PC-3 (cell line): ENCODE results near the gene GNAI1. TPM values are rescaled to one million over a fixed set of nuclear protein-coding genes. Genes with fewer than 3 reads are reported as not detected.

Experiments
- ATAC-seq: fragments of 200-7000 bp; cut with Tn5 transposase; 2 replicates; pipeline ENCODE4 v1.9.1; 2020; ENCODE audit warnings: mild to moderate bottlenecking, moderate library complexity
- BruUV-seq: library from RNA; stranded (reverse); fragments of 400-500 nt; replicated peaks from 2 replicates; lab custom pipeline; 2021; lab: Mats Ljungman, UMichigan
- CTCF ChIA-PET: fragments of 300-600 bp; sonication (Branson Sonifier 250); formaldehyde crosslinking; loops from one replicate; lab custom pipeline; 2022; ENCODE audit warnings: antibody characterized with exemption; lab: Charles Lee
- POLR2A ChIA-PET: fragments of 300-600 bp; sonication (Branson Sonifier 250); formaldehyde crosslinking; loops from one replicate; lab custom pipeline; 2022; ENCODE audit warnings: antibody characterized with exemption; ENCODE audit not compliant: unreplicated experiment; lab: Charles Lee
- DNase-seq: peaks from one replicate; pipeline ENCODE4 v3.0.0-alpha.2; 2015
- H2AFZ ChIP-seq: fragments of 300-600 bp; sonication (generic); 2 replicates; pipeline ENCODE4 v1.6.0; 2016; ENCODE audit warnings: antibody characterized with exemption, low read length
- H3F3A ChIP-seq: fragments of 300-600 bp; sonication (generic); one replicate; pipeline ENCODE4 v1.6.0; 2017; ENCODE audit warnings: antibody characterized with exemption, low read length, control low read depth, mild to moderate bottlenecking; ENCODE audit not compliant: unreplicated experiment
- H3K27ac ChIP-seq: fragments of 300-600 bp; sonication (generic); 2 replicates; pipeline ENCODE4 v1.5.1; 2016; ENCODE audit warnings: mild to moderate bottlenecking, low read length
- H3K27me3 ChIP-seq: fragments of 300-600 bp; sonication (generic); 2 replicates; pipeline ENCODE4 v1.6.1; 2016; ENCODE audit warnings: low read length, mixed read lengths
- H3K36me3 ChIP-seq: fragments of 300-600 bp; sonication (generic); 2 replicates; pipeline ENCODE4 v1.6.1; 2016; ENCODE audit warnings: low read depth, mixed run types, low read length, mixed read lengths
- H3K4me1 ChIP-seq: fragments of 300-600 bp; sonication (generic); 2 replicates; pipeline ENCODE4 v1.5.1; 2016; ENCODE audit warnings: low read length; ENCODE audit not compliant: insufficient read depth
- H3K4me2 ChIP-seq: fragments of 300-600 bp; sonication (generic); 2 replicates; pipeline ENCODE4 v1.6.0; 2016; ENCODE audit warnings: low read length
- H3K4me3 ChIP-seq: fragments of 300-600 bp; sonication (generic); 2 replicates; pipeline ENCODE4 v1.5.1; 2016; ENCODE audit warnings: mild to moderate bottlenecking, low read length, mixed read lengths
- H3K79me2 ChIP-seq: fragments of 300-600 bp; sonication (generic); 2 replicates; pipeline ENCODE4 v1.6.1; 2017; ENCODE audit warnings: low read length, mixed read lengths
- H3K9ac ChIP-seq: fragments of 300-600 bp; sonication (generic); 2 replicates; pipeline ENCODE4 v1.6.0; 2016; ENCODE audit warnings: mild to moderate bottlenecking, low read length
- H3K9me2 ChIP-seq: fragments of 300-600 bp; sonication (generic); replicated peaks from 2 replicates; pipeline ENCODE4 v1.6.1; 2016; ENCODE audit warnings: mixed run types, low read length, mixed read lengths
- H3K9me3 ChIP-seq: fragments of 300-600 bp; sonication (generic); 2 replicates; pipeline ENCODE4 v1.6.1; 2016; ENCODE audit warnings: low read length, mixed read lengths
- H4K20me1 ChIP-seq: fragments of 300-600 bp; sonication (generic); 2 replicates; pipeline ENCODE4 v1.6.1; 2016; ENCODE audit warnings: low read length, mixed read lengths
- CTCF ChIP-seq: fragments of 300-600 bp; sonication (generic); conservative IDR thresholded peaks from 2 replicates; pipeline ENCODE4 v1.5.1; 2017; ENCODE audit warnings: antibody characterized with exemption, low read depth, mild to moderate bottlenecking, low read length
- EZH2 ChIP-seq: fragments of 300-600 bp; sonication (generic); IDR thresholded peaks from one replicate; pipeline ENCODE4 v1.6.1; 2017; ENCODE audit warnings: antibody characterized with exemption, mild to moderate bottlenecking, low read length; ENCODE audit not compliant: unreplicated experiment
- EZH2phosphoT487 ChIP-seq: fragments of 300-600 bp; sonication (generic); IDR thresholded peaks from 2 replicates; pipeline ENCODE4 v1.6.1; 2018; ENCODE audit warnings: mild to moderate bottlenecking, antibody characterized with exemption, low read length, borderline replicate concordance
- intact Hi-C: fragments of 100-400 bp; cut with micrococcal nuclease; formaldehyde crosslinking; loops from 2 replicates; pipeline ENCODE4 v1.9.0; 2023
- total RNA-seq: library from RNA; depleted of rRNA; stranded (reverse); fragments of >200 nt; gene quantifications from 2 replicates; pipeline ENCODE4 v1.2.3, GENCODE V29; 2014

GNAI1 gene
- total RNA-seq, 1 experiment from 2014 or later, result 16.9 TPM

GRCh38 chr7:80243425-80243824, 108.8 kb downstream of the GNAI1 start:
- Histone ChIP-seq H3K4me3 (no peak overlapping the region), H3K27ac (no peak overlapping the region), H3F3A (no peaks in the 10 kb centered on the region), H3K4me2 (no peak overlapping the region), H3K4me1 (peaks cover 10% of the 10 kb centered on the region; the same call in 1 of the 2 replicates), H3K27me3 (no peaks in the 10 kb centered on the region), H4K20me1 (no peaks in the 10 kb centered on the region), H3K9me3 (no peaks in the 10 kb centered on the region), H3K9ac (no peak overlapping the region), H2AFZ (no peak overlapping the region), H3K9me2 (0 out of 2 replicates have a peak, but pooled peaks cover 4% of the 10 kb centered on the region), H3K36me3 (no peaks in the 10 kb centered on the region), H3K79me2 (no peaks in the 10 kb centered on the region)
- no TSS peak for BruUV-seq
- CTCF ChIA-PET, result interaction anchor here (0.6 kb wide), 1 partner anchor 187 kb away, joined by 3 read pairs; no protein-coding TSS in a partner anchor
- intact Hi-C loops, result no loop called here
- no peak for DNase-seq
- TF ChIP-seq EZH2 (no peak), CTCF (no peak), EZH2phosphoT487 (no peak)
- no peak for ATAC-seq
- POLR2A ChIA-PET, result no interaction called here

- ChIA-PET POLR2A (no interaction called here), CTCF (no interaction called here)
- no peaks in the 10 kb centered on the region for H3K79me2 ChIP-seq
- intact Hi-C loops, result no loop called here
- H3K27me3 ChIP-seq, result no peaks in the 10 kb centered on the region
- no peaks in the 10 kb centered on the region for H3F3A ChIP-seq
- H3K4me1 ChIP-seq, result peaks cover 10% of the 10 kb centered on the region; the same call in 1 of the 2 replicates
- H3K36me3 ChIP-seq, result no peaks in the 10 kb centered on the region
- H3K9me3 ChIP-seq, result no peaks in the 10 kb centered on the region
- no peak overlapping the region for H3K4me2 ChIP-seq
- H4K20me1 ChIP-seq, result no peaks in the 10 kb centered on the region
- no peak for TF ChIP-seq EZH2phosphoT487
- TF ChIP-seq CTCF, result no peak
- no peak for TF ChIP-seq EZH2
- ATAC-seq (no peak), DNase-seq (no peak)
- no TSS peak for BruUV-seq
- no peak overlapping the region for H3K4me3 ChIP-seq
- H2AFZ ChIP-seq, result no peak overlapping the region
- no peak overlapping the region for H3K9ac ChIP-seq
- H3K9me2 ChIP-seq, result 0 out of 2 replicates have a peak, but pooled peaks cover 4% of the 10 kb centered on the region
- no peak overlapping the region for H3K27ac ChIP-seq
Measured at GRCh38 chr7:80244206-80244916, 109.7 kb downstream of the GNAI1 start.

GRCh38 chr7:80247144-80247543, 112.5 kb downstream of the GNAI1 start:
- no TSS peak for BruUV-seq
- H3K4me1 ChIP-seq, result no peaks in the 10 kb centered on the region
- ATAC-seq (no peak), DNase-seq (no peak)
- no peaks in the 10 kb centered on the region for H3K27me3 ChIP-seq
- no peaks in the 10 kb centered on the region for H3F3A ChIP-seq
- 0 out of 2 replicates have a peak, but pooled peaks cover under 1% of the 10 kb centered on the region for H3K9me2 ChIP-seq
- ChIA-PET CTCF (no interaction called here), POLR2A (no interaction called here)
- H4K20me1 ChIP-seq, result no peaks in the 10 kb centered on the region
- TF ChIP-seq EZH2phosphoT487 (no peak), EZH2 (no peak), CTCF (no peak)
- H3K4me3 ChIP-seq, result no peak overlapping the region
- intact Hi-C loops, result no loop called here
- no peak overlapping the region for H3K27ac ChIP-seq
- H3K79me2 ChIP-seq, result no peaks in the 10 kb centered on the region
- no peaks in the 10 kb centered on the region for H3K9me3 ChIP-seq
- H3K9ac ChIP-seq, result no peak overlapping the region
- H2AFZ ChIP-seq, result no peak overlapping the region
- no peak overlapping the region for H3K4me2 ChIP-seq
- H3K36me3 ChIP-seq, result no peaks in the 10 kb centered on the region
